Lower leg skin (tissue), 3 donors: ENCODE measurements around the gene GRIK5.

Source experiments
- POLR2A ChIP-seq, 2 donors: fragments of 450-650 bp; IDR thresholded peaks; one replicate each; pipeline ENCODE4 v1.6.1; 2016 to 2017; ENCODE audit warnings: antibody characterized with exemption in 2 of 2, mild to moderate bottlenecking in 1 of 2, moderate library complexity in 1 of 2
- TF ChIP-seq, protein P1 (sequence below), 3 donors: fragments of 450-650 bp; IDR thresholded peaks; one replicate each; pipeline ENCODE4 v1.5.1; 2016; ENCODE audit warnings: antibody characterized with exemption in 3 of 3, mild to moderate bottlenecking in 3 of 3, moderate library complexity in 2 of 3

DNA sequence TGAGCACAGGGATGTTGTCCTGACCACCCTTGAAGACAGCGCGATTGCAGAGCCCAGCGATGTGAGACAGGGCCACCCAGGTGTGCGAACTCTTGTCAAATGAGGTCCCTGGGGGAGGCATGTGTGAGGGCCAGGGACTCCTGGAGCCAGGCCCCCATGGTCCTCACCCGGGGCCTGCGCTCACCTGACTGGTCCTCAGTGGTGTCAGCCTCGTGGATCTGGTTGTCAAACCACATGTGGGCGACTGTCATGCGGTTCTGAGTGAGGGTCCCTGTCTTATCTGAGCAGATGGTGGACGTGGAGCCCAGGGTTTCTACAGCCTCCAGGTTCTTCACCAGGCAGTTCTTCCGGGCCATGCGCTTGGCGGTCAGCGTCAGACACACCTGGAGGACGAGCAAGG, 88.3 kb downstream of the GRIK5 start:
- TF ChIP-seq, protein P1, sequence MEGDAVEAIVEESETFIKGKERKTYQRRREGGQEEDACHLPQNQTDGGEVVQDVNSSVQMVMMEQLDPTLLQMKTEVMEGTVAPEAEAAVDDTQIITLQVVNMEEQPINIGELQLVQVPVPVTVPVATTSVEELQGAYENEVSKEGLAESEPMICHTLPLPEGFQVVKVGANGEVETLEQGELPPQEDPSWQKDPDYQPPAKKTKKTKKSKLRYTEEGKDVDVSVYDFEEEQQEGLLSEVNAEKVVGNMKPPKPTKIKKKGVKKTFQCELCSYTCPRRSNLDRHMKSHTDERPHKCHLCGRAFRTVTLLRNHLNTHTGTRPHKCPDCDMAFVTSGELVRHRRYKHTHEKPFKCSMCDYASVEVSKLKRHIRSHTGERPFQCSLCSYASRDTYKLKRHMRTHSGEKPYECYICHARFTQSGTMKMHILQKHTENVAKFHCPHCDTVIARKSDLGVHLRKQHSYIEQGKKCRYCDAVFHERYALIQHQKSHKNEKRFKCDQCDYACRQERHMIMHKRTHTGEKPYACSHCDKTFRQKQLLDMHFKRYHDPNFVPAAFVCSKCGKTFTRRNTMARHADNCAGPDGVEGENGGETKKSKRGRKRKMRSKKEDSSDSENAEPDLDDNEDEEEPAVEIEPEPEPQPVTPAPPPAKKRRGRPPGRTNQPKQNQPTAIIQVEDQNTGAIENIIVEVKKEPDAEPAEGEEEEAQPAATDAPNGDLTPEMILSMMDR (IDR thresholded peaks at IDR 0.05): no peak
- no peak for TF ChIP-seq POLR2A (IDR thresholded peaks at IDR 0.05)
